Lung (tissue), 12 donors: ENCODE results near the gene DGKD. TPM values are rescaled to one million over a fixed set of nuclear protein-coding genes. Genes with fewer than 3 reads are reported as not detected.

ENCODE experiments used
- ATAC-seq: fragments of 200-7000 bp; cut with Tn5 transposase; one replicate; pipeline ENCODE4 v1.9.1; 2020; ENCODE audit warnings: moderate number of reproducible peaks; ENCODE audit not compliant: insufficient read depth, low FRiP score
- DNase-seq, 3 donors: peaks; one replicate each; pipeline ENCODE4 v3.0.0-alpha.2; 2013 to 2017
- H3K27ac ChIP-seq, 2 donors: one replicate each; pipeline ENCODE4 v1.5.1; 2013; ENCODE audit warnings: mild to moderate bottlenecking in 2 of 2, moderate library complexity in 2 of 2, control low read depth in 1 of 2, inconsistent platforms in 1 of 2, low read depth in 1 of 2, low read length in 1 of 2
- H3K27me3 ChIP-seq, 3 donors: one replicate each; pipeline ENCODE4 v1.5.1; 2013; ENCODE audit warnings: low read length in 2 of 3; ENCODE audit not compliant: control insufficient read depth in 3 of 3, insufficient read depth in 3 of 3
- H3K36me3 ChIP-seq, 4 donors: one replicate each; pipeline ENCODE4 v1.5.1; 2013; ENCODE audit warnings: low read length in 4 of 4, mild to moderate bottlenecking in 1 of 4, moderate library complexity in 1 of 4; ENCODE audit not compliant: control insufficient read depth in 4 of 4, insufficient read depth in 4 of 4
- H3K4me1 ChIP-seq, 5 donors: one replicate each; pipeline ENCODE4 v1.5.1; 2013; ENCODE audit warnings: low read length in 5 of 5, mild to moderate bottlenecking in 2 of 5, moderate library complexity in 1 of 5; ENCODE audit not compliant: control insufficient read depth in 5 of 5, insufficient read depth in 5 of 5
- H3K4me3 ChIP-seq: one replicate; pipeline ENCODE4 v1.5.1; 2013; ENCODE audit warnings: mild to moderate bottlenecking, control low read depth, moderate library complexity
- H3K9ac ChIP-seq, 2 donors: one replicate each; pipeline ENCODE4 v1.5.1; 2013; ENCODE audit warnings: low read length in 2 of 2, control low read depth in 1 of 2; ENCODE audit not compliant: insufficient read depth in 1 of 2
- H3K9me3 ChIP-seq, 4 donors: one replicate each; pipeline ENCODE4 v1.5.1; 2013; ENCODE audit warnings: low read length in 3 of 4, mild to moderate bottlenecking in 1 of 4, moderate library complexity in 1 of 4; ENCODE audit not compliant: control insufficient read depth in 4 of 4, insufficient read depth in 3 of 4
- CTCF ChIP-seq: IDR thresholded peaks from 2 replicates; pipeline ENCODE4 v1.5.1; 2012; ENCODE audit warnings: mild to moderate bottlenecking; ENCODE audit errors: control extremely low read depth, extremely low read depth
- WGBS, 2 donors: extraction: QIAGEN DNeasy Blood & Tissue Kit; methylation state at CpG; one replicate each; pipeline ENCODE4 v1.1.7; 2013; 5-methylcytosine and 5-hydroxymethylcytosine counted together
- polyA plus RNA-seq, 2 donors: library from polyadenylated mRNA; stranded (reverse); fragments of 200-250 nt; gene quantifications; one replicate each; pipeline ENCODE4 v1.2.1, GENCODE V29; 2013
- total RNA-seq, 2 donors: library from RNA; depleted of rRNA in 1 of 2; stranded (reverse); fragments of >200 nt in 1 of 2; gene quantifications; one replicate each; pipeline ENCODE4 v1.2.1, GENCODE V29; 2014 to 2021
- donor health status: control.
- donor health status: control.
- donor health status: Bipolar disorder and iron deficiency.
- donor health status: healthy.
- donor health status: DM: yes; HTN: yes; CAD: no.

DGKD gene
- total and polyA plus RNA-seq, 4 donors: 30.3 to 77.4 (median 44.0) TPM

GRCh38 chr2:233435436-233436190 lies 81.3 kb downstream of the DGKD start:
- Histone ChIP-seq H3K4me3 (no peak overlapping the region), H3K36me3 (peaks cover 7 to 43% (median 21%) of the 10 kb centered on the region in 4 donors), H3K4me1 (no peaks in the 10 kb centered on the region), H3K9me3 (peaks cover 0 to 3% (median 0%) of the 10 kb centered on the region in 4 donors), H3K27ac (no peak overlapping the region), H3K27me3 (no peaks in the 10 kb centered on the region), H3K9ac (no peak overlapping the region)
- WGBS, 2 donors: 96 to 98% methylated on average over 18 of the region's 18 CpGs
- no peak for DNase-seq
- TF ChIP-seq CTCF: no peak
- ATAC-seq: no peak

GRCh38 chr2:233436191-233436581 lies 81.9 kb downstream of the DGKD start:
- H3K27ac ChIP-seq: no peak overlapping the region
- 95 to 96% methylated on average over 15 of the region's 15 CpGs for WGBS, 2 donors
- H3K36me3 ChIP-seq: peaks cover 7 to 43% (median 21%) of the 10 kb centered on the region in 4 donors
- TF ChIP-seq CTCF: no peak
- no peak for ATAC-seq
- H3K9ac ChIP-seq: no peak overlapping the region
- H3K27me3 ChIP-seq: no peaks in the 10 kb centered on the region
- no peak for DNase-seq
- H3K9me3 ChIP-seq: peaks cover 0 to 3% (median 0%) of the 10 kb centered on the region in 4 donors
- H3K4me3 ChIP-seq: no peak overlapping the region
- no peaks in the 10 kb centered on the region for H3K4me1 ChIP-seq

DNA sequence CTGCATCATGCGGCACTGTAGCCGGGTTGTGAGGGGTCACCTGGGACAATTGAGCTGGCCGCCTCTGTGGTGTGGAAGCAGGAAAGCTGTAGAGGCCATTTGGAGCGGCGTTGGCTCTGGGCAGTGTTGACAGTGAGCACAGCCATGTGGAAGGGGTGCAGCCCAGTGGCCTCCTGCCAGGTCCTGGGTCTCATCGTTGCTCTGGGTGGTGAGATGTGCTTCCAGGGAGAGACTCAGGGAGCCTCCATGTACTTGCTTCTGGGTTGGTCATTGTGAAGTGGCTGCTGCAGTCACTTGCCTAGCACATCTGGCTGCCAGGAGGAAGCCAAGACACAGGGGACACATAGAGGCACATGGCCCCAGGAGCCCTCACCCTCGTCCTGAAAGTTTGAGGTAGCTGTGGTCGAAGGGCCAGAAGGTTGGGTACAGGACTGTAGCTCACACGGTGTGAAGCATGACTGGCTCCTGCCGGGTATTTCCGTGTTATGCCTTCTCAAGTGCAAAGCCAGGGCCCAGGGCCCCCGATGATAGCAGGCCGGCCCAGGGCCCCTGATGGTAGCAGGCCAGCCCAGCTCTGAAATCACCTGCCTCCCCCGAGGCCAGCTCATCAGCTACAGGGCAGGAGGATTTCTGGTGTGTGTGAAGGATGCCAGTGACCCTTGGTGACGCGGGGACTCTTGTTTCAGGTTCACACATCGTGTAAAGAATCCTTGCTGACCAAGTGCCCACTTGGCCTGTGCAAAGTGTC lies 82.6 kb downstream of the DGKD start:
- Histone ChIP-seq H3K9ac (no peak overlapping the region), H3K4me1 (no peaks in the 10 kb centered on the region), H3K4me3 (no peak overlapping the region), H3K27me3 (no peaks in the 10 kb centered on the region), H3K36me3 (peaks cover 7 to 49% (median 21%) of the 10 kb centered on the region in 4 donors), H3K27ac (no peak overlapping the region), H3K9me3 (peaks cover 0 to 3% (median 0%) of the 10 kb centered on the region in 4 donors)
- TF ChIP-seq CTCF: no peak
- 92 to 95% methylated on average over 17 of the region's 17 CpGs for WGBS, 2 donors
- DNase-seq (no peak), ATAC-seq (no peak)
